Mucosa of stomach (tissue), 1 donor: ENCODE results near the gene ICAM3.

Source experiments
- H3K27me3 ChIP-seq: one replicate; pipeline ENCODE4 v1.7.0; 2013; ENCODE audit warnings: mild to moderate bottlenecking, low read length; ENCODE audit not compliant: control insufficient read depth, insufficient read depth
- H3K36me3 ChIP-seq: one replicate; pipeline ENCODE4 v1.7.0; 2013; ENCODE audit warnings: low read length; ENCODE audit not compliant: control insufficient read depth, insufficient read depth
- H3K4me1 ChIP-seq: one replicate; pipeline ENCODE4 v1.7.0; 2013; ENCODE audit warnings: mild to moderate bottlenecking, low read length; ENCODE audit not compliant: control insufficient read depth, insufficient read depth
- H3K4me3 ChIP-seq: one replicate; pipeline ENCODE4 v1.7.0; 2013; ENCODE audit warnings: low read length
- H3K9ac ChIP-seq: one replicate; pipeline ENCODE4 v1.7.0; 2013; ENCODE audit warnings: mild to moderate bottlenecking, low read length, moderate library complexity
- H3K9me3 ChIP-seq: one replicate; pipeline ENCODE4 v1.7.0; 2013; ENCODE audit warnings: mild to moderate bottlenecking, low read length, moderate library complexity; ENCODE audit not compliant: control insufficient read depth
- donor health status: Pancreatic carcinoma.

The ICAM3 gene

GRCh38 chr19:10309423-10309822 is 30.0 kb downstream of the ICAM3 start, which contains the start of gene ZGLP1:
TSS of gene ZGLP1 (minus strand) at chr19:10309815.
- Histone ChIP-seq H3K9me3 (no peaks in the 10 kb centered on the region), H3K9ac (no peak within 1 kb of the TSS), H3K27me3 (no peaks in the 10 kb centered on the region), H3K4me3 (no peak within 1 kb of the TSS), H3K36me3 (no peaks in the 10 kb centered on the region), H3K4me1 (no peaks in the 10 kb centered on the region)

GRCh38 chr19:10306327-10306726 is 33.1 kb downstream of the ICAM3 start:
- no peak overlapping the region for H3K4me3 ChIP-seq
- no peaks in the 10 kb centered on the region for H3K9me3 ChIP-seq
- H3K27me3 ChIP-seq, result no peaks in the 10 kb centered on the region

GRCh38 chr19:10305139-10305806 is 34.2 kb downstream of the ICAM3 start:
- no peak overlapping the region for H3K9ac ChIP-seq

More at GRCh38 chr19:10306327-10306726, 33.1 kb downstream of the ICAM3 start:
- Histone ChIP-seq H3K4me1 (no peaks in the 10 kb centered on the region), H3K9ac (no peak overlapping the region), H3K36me3 (no peaks in the 10 kb centered on the region)

GRCh38 chr19:10299545-10300458 is 39.6 kb downstream of the ICAM3 start:
- no peak overlapping the region for H3K9ac ChIP-seq
- H3K9me3 ChIP-seq, result no peaks in the 10 kb centered on the region
- no peaks in the 10 kb centered on the region for H3K36me3 ChIP-seq
- H3K4me3 ChIP-seq, result no peak overlapping the region
- H3K4me1 ChIP-seq, result peaks cover 14% of the 10 kb centered on the region
- peaks cover 23% of the 10 kb centered on the region for H3K27me3 ChIP-seq

More at GRCh38 chr19:10305139-10305806, 34.2 kb downstream of the ICAM3 start:
- no peaks in the 10 kb centered on the region for H3K9me3 ChIP-seq
- no peaks in the 10 kb centered on the region for H3K36me3 ChIP-seq
- H3K27me3 ChIP-seq, result no peaks in the 10 kb centered on the region
- H3K4me1 ChIP-seq, result no peaks in the 10 kb centered on the region
- H3K4me3 ChIP-seq, result no peak overlapping the region

- H3K4me3 ChIP-seq, result no peak overlapping the region
- H3K9ac ChIP-seq, result peak overlapping the region; percentile 22
- H3K9me3 ChIP-seq, result no peaks in the 10 kb centered on the region
- H3K36me3 ChIP-seq, result no peaks in the 10 kb centered on the region
- H3K27me3 ChIP-seq, result peaks cover 61% of the 10 kb centered on the region
- peaks cover 40% of the 10 kb centered on the region for H3K4me1 ChIP-seq
Observed at GRCh38 chr19:10295847-10296591, 43.4 kb downstream of the ICAM3 start.

- Histone ChIP-seq H3K9ac (peak overlapping the region; percentile 22), H3K4me3 (no peak overlapping the region), H3K4me1 (peaks cover 46% of the 10 kb centered on the region), H3K36me3 (no peaks in the 10 kb centered on the region), H3K27me3 (peaks cover 67% of the 10 kb centered on the region), H3K9me3 (no peaks in the 10 kb centered on the region)
Observed at GRCh38 chr19:10295305-10295846, 44.0 kb downstream of the ICAM3 start.

GRCh38 chr19:10294368-10294697 is 45.1 kb downstream of the ICAM3 start:
- Histone ChIP-seq H3K36me3 (no peaks in the 10 kb centered on the region), H3K4me1 (peaks cover 55% of the 10 kb centered on the region), H3K4me3 (no peak overlapping the region), H3K9me3 (no peaks in the 10 kb centered on the region), H3K27me3 (peaks cover 69% of the 10 kb centered on the region), H3K9ac (no peak overlapping the region)

GRCh38 chr19:10293637-10294367 is 45.6 kb downstream of the ICAM3 start:
- peaks cover 60% of the 10 kb centered on the region for H3K4me1 ChIP-seq
- no peak overlapping the region for H3K4me3 ChIP-seq
- H3K27me3 ChIP-seq, result peaks cover 75% of the 10 kb centered on the region

GRCh38 chr19:10292789-10293636 is 46.4 kb downstream of the ICAM3 start:
- Histone ChIP-seq H3K4me1 (peaks cover 64% of the 10 kb centered on the region), H3K27me3 (peaks cover 82% of the 10 kb centered on the region), H3K9me3 (no peaks in the 10 kb centered on the region), H3K36me3 (no peaks in the 10 kb centered on the region), H3K9ac (no peak overlapping the region), H3K4me3 (peak overlapping the region; percentile 8)

More at GRCh38 chr19:10293637-10294367, 45.6 kb downstream of the ICAM3 start:
- no peaks in the 10 kb centered on the region for H3K36me3 ChIP-seq
- H3K9me3 ChIP-seq, result no peaks in the 10 kb centered on the region
- no peak overlapping the region for H3K9ac ChIP-seq

- Histone ChIP-seq H3K4me3 (peak overlapping the region; percentile 8), H3K9ac (no peak overlapping the region), H3K4me1 (peaks cover 71% of the 10 kb centered on the region), H3K36me3 (no peaks in the 10 kb centered on the region), H3K9me3 (no peaks in the 10 kb centered on the region), H3K27me3 (peaks cover 90% of the 10 kb centered on the region)
Observed at GRCh38 chr19:10292206-10292788, 47.1 kb downstream of the ICAM3 start.
